GM19193 (cell line): Measurements from ENCODE around the gene RREB1.

Source experiments
- POLR2A ChIP-seq: IDR thresholded peaks from 4 replicates; pipeline ENCODE4 v1.6.1; 2011; ENCODE audit not compliant: insufficient read depth, insufficient read length; ENCODE audit errors: extremely low read depth

Gene RREB1

DNA sequence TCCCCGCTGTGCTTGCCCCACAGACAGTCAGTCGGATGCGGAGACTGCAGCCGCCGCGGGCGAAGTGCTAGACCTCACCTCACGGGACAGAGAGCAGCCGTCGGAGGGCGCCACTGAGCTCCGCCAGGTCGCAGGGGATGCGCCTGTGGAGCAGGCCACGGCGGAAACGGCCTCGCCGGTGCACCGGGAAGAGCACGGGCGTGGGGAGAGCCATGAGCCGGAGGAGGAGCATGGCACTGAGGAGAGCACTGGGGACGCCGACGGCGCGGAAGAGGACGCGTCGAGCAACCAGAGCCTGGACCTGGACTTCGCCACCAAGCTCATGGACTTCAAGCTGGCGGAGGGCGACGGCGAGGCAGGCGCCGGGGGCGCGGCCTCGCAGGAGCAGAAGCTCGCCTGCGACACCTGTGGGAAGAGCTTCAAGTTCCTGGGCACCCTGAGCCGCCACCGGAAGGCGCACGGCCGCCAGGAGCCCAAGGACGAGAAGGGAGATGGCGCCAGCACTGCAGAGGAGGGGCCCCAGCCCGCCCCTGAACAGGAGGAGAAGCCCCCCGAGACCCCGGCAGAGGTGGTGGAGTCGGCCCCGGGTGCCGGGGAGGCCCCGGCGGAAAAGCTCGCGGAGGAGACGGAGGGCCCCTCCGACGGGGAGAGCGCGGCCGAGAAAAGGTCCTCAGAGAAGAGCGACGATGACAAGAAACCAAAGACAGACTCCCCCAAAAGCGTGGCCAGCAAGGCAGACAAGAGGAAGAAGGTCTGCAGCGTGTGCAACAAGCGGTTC is 138.8 kb downstream of the RREB1 start:
- TF ChIP-seq POLR2A: no peak

DNA sequence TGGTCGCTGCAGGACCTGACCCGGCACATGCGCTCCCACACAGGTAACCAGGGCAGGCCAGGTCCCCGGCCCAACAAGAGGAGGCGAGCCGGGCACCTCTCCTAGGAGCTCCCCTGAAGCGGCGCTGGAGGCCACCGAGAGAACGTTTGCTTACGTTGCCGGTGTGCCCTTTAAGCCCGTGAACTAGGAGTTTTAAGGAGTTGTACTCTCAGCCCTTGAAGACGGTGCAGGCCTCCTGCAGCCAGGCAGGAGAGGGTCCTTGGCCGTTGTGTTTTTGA is 139.4 kb downstream of the RREB1 start:
- no peak for TF ChIP-seq POLR2A

DNA sequence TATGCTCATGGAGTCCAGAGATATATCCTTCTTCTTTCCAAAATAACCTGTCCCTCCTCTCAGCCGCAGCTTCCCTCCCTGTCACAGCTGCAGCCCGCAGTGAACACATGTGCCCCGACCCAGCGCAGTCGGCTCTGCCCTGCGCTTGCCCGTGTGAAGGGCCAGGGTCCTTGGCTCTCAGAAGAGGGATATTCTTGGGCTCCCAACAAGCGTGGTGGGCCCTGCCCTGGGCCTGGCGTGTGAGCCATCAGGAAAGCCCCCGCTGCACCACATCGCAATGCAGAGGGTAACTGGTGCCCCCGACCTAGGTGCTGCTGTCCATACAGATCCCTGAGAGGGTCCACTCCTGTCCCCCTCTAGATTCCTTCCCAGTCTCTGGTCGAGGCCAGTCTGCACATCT is 140.1 kb downstream of the RREB1 start:
- TF ChIP-seq POLR2A: peak; percentile 12

DNA sequence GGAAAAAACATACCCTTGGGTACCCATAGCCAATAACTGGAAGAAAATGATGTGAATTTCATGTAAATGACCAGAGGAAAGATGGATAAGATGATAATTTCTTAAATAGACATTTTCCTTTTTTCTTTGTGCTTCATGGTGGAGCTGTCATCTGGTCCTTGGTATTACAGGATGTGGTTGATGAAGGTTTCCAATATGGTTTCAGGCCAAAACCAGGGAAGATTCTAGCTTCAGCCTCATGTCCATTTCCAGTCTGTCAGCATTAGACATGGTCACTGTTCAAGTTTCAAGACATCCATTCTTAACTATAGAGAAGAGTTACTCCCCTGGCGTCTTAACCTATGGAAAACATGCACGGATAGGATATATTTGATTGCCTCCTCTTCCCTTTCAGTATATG is 141.6 kb downstream of the RREB1 start:
- TF ChIP-seq POLR2A: no peak

DNA sequence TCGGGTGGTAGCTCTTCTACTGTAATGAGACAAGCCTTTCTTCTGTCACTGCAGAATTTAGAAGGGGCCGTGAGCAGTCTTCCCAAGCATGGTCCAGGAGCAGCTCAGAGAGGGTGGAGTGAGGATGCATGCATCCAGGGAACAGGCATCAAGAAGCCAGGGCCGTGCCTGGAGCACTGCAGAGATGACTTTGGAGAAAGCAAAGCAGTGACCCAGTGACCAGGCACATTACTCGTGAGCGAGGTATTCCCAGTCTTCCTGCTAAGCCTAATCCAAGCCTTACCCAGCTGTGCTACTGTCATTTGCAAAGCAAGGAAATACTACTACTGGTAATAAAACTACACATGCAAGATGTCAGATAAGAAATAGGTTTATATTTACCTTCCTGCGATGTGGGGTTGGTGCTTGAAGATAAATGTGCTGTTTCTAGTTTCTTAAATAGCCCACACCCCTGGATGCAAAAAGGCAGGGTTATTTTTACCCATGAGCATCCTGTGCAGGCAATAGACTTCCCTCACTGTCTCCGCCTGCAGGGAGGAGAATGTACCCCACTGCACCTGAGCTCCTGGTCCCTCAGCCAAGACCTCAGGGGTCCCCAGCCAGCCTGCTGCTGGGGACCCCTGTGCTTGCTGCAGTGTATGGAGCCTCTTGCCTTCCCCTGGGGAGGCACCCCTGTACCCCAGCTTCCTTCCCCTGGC is 142.3 kb downstream of the RREB1 start:
- TF ChIP-seq POLR2A: no peak

DNA sequence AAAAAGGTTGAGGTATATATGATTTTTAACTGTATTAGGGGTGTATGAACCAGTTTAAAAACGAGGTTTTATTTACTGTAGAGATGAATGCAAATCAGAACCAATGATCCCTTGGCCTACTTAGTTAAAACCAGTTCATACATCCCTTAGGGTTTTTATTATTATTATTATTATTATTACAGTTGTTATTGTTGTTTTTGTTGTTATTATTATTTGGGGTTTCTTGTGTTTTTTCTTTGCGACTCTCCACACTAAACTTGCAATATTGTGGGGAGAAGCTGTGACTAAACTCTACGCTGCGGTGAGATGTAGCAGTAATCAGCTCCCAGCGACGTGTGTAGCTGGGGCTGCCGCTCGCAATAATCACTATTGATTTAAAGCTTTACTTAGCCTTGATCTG is 143.1 kb downstream of the RREB1 start:
- no peak for TF ChIP-seq POLR2A

DNA sequence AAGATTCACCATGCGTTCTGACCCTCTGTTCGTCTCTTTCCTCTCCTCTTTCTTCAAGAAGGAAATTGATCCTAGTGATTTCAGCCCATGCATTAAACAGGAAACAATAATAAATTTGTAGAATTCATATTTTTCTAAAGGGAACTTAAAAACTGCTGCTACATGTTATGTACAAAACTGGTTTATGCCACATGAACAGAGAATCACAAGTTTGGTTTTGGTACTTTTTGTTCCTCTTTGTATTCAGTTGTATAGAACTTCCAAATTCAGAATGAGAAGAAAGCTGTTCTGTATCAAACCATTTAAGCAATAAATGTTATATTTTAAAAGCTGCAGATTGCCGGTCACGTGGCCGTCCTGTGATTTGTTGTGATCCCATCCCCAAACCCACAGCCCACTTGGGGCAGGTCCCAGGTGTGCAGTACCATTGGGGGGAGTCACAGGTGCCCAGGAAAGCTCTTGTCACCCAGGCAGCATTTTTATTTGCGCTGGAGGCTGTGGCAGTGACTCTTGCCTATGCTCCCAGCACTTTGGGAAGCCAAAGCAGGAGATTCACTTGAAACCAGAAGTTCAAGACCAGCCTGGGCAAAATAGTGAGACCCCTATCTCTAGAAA is 144.0 kb downstream of the RREB1 start:
- no peak for TF ChIP-seq POLR2A

DNA sequence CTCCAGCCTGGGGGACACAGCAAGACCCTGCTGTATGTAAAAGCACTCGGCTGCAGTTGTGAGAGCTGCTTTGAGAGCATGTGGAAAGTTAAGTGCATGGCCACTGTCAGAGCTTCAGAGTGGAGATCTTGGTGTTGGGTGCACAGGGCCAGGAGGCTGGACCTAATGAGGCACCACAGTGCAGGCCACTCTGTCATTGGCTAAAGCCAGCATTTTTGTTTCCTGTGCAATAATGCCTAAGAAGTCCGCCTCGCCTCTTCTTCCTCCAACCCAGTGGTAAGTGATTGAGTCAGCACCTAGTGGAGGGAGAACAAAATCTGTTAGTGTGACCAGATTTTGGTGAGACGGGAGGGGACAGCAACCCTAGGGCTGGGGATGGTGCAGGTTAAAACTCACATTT is 144.6 kb downstream of the RREB1 start:
- no peak for TF ChIP-seq POLR2A

DNA sequence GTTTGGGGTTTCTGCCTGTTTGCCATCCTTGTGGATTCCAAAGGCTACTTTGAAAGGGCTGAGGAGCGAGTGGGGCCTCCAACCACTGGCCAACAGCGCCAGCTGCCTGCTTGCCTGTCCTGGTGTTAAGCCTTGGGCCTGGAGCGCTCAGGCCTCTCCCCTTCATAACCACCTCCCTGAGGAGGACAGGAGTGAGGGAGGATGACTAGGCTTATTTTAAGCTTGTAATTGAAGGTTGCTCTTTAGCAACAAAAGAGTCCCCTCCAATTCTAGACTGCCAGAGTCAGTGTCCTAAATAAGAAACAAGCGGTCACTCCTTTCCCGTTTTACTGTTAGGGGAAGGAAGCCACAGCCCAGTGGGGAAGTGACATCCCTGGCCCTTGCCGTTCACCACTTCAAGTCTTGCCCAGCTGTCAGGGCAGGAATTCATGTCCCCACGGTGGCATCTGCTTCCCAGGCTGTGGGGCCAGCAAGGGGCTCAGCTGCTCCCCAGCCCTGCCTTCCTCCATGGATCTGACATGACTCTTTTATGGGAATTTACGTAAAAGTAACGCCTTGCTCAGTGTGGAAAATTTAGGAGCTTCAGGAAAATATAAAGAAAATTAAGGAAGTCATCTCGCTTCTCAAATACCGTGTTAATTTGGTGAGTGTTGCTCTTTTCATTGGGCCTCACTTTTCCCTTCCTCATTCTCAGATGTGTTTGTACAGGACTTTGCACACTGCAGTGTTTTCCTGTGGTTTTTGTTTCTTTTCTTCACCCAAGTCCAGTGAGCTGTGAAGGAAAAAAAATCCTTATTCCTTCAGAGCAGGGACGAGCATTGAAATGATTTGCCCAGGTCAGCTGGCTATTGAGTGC is 147.4 kb downstream of the RREB1 start:
- TF ChIP-seq POLR2A: no peak

DNA sequence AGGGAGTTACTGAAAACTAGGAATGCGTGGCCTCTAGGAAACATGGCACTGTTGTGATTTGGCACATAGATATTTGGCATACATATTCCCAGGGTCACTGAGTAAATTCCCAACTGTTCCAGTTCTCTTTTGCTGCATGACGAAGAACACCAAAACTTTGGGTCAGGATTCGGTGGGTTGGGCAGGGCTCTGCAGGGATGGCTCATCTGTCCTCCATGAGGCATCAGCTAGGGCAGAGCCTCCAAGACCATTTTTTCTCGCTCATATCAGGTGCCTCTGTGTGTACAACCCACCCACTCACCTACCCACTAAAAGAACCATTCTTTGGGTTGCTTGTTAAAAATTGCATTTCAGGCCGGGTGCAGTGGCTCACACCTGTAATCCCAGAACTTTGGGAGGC is 148.2 kb downstream of the RREB1 start:
- no peak for TF ChIP-seq POLR2A

DNA sequence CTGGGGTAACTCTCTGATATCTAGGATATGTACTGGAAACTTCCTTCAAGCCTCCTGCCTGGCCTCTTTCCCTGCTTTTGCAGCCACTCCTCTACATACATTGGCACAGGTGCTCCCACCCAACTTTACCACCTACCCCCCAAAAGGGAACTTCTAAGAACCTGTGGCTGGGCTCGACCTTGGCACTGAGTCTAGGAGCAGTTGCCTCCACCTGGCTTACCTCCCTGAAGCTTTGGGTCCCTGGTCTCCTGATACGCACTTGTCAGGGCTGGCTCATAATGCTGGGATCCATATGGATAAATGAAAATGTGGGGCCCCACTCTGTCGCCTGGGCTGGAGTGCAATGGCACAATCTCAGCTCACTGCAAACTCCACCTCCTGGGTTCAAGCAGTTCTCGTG is 149.0 kb downstream of the RREB1 start:
- TF ChIP-seq POLR2A: no peak

DNA sequence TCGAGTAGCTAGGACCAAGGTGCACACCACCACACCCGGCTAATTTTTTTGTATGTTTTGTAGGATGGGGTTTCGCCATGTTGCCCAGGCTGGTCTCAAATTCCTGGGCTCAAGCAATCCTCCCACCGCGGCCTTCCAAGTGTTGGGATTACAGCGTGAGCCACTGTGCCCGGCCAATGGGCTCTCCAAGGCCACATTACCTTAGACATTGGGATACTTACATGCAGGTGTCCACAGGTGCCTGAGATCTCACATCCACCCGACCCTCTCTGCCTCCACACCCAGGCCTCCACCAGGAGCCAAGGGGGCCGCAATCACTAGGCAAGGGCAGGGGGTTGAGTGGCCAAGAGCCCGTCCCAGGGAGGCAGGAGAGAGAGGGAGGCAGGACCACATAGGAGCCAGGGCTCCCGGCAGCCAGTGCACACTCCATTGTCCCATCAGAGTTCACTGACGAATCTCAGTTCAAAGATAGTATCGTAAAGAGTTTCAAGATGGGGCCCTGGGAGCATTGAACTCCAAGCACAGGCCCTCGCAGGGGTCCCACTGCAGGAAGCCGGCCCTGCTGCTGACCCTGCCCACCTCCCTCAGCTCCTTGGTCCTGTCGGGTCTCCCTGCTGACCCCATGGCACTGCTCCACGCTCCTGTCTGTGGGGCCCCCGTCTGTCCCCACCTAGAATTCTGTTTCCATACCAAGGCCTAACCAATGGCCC is 149.9 kb downstream of the RREB1 start:
- TF ChIP-seq POLR2A: no peak

DNA sequence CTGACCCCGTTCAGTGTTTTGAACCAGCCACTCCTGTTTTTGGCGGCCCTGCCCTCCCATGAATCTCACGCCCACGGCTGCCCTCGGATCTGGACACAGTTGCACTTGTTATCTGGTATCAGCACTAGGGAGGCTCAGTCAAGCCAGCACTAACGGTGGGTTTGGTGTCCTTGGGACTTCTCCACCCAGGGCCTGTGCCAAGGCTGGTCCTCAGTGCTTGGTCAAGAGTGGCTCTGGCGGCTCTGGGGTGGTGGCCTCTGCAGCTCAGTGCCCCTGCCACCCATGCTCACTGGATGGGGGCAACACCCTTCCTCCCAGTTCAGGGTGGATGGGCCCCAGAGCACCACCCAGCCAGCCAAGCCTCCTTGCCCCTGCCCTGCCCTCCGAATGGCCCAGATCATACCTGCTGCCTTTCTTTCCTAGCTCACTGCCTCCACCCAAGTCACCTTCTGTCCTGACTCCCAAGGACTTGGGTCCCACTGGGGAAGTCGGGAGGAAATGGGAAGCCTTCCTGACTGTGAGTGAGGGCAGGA is 150.5 kb downstream of the RREB1 start:
- no peak for TF ChIP-seq POLR2A

DNA sequence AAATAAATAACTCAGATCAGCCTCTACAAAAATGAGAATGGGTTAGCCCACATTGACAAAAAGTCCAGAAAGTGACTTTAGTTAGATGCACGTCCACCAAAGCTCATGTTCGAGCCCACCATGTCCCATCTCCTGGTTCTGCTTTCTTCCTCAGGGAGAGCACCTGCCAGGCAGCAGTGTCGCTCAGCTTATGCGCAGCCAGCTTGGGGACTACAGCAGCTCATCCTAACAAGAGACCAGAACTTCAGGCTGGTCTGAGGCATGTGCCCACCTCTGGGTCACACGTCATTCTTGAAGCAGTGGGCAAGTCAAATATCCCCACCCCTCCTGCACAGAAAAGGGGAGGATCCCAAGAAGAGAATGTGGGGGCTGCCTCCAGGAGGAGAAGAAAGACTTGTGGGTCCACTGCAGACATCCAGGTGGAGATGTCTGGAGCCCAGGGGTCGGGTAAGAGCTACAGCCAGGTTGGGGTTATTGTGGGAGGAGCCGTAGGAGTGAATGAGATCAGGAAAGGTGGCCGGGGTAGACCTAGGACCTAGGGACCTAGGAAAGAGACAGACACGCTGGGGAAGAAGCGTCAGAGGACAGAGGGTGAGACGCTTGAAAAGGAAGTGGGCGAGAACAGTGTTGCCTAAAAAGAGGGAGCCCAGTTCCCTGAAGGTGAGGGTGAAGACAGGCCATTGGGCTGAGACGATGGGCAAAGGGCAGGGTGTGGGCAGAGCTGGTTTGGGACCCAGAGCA is 152.7 kb downstream of the RREB1 start:
- TF ChIP-seq POLR2A: no peak

DNA sequence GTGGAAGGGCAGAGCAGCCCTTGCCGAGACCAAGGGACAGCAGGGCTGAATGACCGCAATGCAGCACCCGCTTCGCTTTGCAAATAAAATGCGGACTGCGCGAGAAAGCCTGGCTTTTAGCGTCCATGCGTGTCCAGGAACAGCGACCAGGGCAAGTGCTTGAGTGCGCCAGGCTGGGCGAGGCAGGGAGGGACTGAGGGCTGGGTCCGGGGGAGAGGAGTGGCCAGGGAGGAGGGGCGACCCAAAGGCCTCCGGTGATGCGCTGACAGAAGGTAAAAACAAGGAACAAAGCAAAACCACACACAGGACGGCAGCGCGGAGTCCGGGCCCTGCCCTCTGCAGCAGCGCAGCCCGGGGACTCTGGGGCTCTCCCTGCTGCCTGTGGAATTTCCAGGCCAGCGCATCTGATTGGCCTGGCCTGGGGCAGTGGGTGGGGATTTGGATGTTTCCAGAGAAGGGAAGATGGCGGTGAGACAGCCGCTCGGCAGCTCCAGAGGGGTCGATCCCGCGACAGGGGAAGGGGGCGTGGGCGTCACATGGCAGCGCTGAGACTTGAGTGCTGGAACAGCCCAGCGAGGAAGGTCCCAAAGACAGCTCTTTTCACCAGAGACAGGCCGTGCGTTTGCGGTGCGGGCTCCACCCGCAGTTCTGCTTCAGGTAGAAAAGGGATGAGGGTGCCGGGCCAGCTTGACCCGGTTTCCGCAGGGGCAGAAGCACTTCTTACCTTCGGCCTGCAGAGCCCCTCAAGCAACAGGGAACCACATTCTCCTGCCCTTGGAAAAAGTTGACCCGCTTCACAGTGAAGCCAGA is 153.5 kb downstream of the RREB1 start:
- no peak for TF ChIP-seq POLR2A
